Stimulated activated CD8-positive, alpha-beta memory T cell treated with anti-CD3 and anti-CD28 coated beads, Interleukin-12 subunit alpha, Interleukin-12 subunit beta, amount 100 ng/mL, for 4 hours (primary cell): ENCODE data around the gene KRT9.
"Not testable (repeated sequence)": the region's sequence is repeated elsewhere in the genome, so short reads cannot be mapped to it uniquely, and the experiment has no call there.

Experiments
- DNase-seq: peaks from one replicate; pipeline ENCODE4 v3.0.0-alpha.2; 2020; ENCODE audit warnings: low read depth

KRT9 gene

DNA sequence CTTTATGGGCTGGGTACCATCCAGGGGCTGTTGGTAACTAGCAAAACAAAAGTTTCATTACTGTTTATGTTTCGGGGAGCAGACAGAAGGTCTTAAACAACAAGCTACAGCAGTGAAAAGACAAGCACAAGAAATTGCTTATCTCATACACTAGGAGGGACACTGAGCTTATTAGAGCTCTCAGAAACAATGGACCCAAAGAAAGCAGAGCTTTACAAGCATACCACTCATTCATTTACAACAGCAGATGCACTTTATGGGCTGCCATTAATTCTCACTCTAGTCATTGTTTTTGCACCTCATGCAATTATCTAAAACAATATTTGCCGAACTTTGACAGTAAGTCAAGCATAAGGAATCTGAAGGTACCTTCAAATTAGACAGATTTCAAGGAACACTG, 30.7 kb upstream of the KRT9 start:
- DNase-seq = no peak

DNA sequence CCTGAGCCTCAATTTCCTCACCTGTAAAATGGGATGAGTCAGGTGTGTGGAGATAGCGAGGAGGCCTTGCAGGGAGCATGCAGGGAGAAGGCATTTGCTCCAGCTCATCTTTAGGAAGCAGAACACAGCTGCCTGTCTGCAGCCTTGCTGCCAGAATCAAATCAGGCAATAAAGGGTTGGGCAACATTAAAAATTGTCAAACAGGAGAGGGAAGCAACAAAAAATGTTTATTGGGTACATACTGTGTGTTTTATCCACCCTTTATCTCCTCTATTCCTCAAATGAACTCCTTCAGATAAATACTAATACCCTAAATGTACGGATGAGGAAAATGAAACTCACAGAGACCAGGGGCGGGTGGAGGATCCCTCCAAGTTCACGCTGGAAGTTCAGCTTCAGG, 28.5 kb upstream of the KRT9 start:
- DNase-seq = no peak

DNA sequence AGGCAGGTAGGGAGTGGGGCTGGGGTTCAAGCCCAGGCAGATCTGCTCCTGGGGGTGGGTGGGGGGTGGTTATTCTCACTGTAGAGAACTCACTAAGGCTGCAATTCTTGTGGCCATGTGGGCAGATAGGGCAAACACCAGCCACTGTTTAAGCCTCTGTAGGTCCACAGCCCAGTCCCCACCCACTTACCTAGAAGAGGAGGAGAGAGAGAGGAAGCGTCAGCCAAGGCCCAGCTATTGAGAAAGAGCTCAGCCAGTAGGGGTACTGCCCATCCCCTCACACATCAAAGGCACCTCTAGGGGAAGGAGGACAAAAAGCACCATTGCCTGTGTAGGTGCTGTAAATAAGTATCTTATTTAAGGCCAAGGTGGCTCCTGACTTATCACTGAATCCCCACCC, 27.8 kb upstream of the KRT9 start:
- DNase-seq = no peak

DNA sequence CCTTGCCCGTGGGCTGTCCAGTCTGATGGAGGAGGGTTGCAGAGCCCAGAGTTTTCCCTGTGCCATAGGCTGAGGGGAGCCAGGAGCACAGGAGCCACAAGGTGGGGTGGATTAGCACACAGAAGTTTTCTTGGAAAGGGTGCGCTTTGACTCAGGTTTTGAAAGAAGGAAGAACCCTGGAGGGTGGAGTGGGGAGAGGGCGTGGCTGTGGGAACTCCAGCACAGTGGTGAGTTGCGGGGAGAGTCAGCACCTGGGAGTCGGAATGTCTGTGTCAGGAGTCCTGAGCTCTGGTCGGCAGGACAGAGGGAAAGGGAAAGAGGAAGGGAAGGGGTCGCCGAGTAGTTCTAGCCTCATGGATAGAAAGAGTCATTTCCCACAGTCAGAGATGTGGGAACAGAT, 23.7 kb upstream of the KRT9 start:
- no peak for DNase-seq

DNA sequence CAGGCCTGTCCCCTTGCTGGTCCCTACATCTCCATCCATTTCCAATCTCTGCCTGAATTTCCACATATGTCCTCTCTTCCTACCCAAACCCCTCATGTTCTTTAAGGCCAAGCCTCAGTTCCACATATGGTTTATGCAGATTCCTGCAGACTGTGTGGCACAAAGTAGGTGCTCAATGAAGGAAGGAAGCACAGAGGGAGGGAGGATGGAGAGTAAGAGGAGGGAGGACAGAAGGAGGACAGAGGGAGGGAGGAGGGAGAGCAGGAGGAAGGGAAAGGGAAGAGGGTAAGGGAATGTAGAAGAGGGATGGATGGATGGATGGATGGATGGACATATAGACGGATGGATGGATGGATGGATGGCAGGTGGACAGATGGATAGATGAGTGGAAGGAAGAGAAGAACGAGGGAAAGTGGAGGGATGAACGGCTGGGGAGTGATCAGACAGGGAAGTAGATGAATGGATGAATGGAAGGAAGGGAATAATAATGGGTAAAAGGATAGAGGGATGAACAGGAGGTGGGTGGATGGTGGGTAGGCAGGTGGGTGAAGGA, 22.6 kb upstream of the KRT9 start:
- no peak for DNase-seq

DNA sequence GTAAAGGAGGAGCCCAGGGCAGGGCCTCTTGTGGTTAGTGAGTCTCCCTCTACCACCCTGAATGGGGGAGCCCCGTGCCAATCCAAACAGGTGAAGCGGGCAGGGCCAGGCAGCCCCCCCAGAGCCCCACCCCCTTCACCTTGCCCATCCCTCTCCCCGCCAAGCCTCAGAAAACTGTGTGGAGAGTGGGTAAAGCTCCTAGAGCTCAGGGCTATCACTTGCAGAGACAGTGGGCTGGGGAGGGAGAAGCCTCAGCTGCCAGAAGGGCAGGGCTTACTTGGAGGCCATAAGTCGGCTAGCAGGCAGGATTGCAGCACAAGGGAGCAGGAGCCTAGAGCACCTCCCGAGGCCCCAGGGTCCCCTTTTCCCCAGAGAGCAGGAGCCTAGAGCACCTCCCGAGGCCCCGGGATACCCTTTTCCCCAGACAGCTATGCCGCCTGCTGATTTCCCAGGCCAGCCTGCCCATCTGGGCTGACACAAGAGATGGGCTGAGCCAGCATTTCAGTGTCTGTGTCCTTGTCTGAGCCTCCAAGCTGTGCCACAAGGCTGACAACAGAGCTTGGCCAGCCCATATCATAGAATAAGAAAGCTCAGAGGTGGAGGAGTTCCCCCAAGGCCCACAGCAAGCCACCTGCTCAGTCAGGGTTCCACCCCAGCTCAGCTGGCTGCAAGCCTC, 21.6 kb upstream of the KRT9 start:
- DNase-seq = no peak

DNA sequence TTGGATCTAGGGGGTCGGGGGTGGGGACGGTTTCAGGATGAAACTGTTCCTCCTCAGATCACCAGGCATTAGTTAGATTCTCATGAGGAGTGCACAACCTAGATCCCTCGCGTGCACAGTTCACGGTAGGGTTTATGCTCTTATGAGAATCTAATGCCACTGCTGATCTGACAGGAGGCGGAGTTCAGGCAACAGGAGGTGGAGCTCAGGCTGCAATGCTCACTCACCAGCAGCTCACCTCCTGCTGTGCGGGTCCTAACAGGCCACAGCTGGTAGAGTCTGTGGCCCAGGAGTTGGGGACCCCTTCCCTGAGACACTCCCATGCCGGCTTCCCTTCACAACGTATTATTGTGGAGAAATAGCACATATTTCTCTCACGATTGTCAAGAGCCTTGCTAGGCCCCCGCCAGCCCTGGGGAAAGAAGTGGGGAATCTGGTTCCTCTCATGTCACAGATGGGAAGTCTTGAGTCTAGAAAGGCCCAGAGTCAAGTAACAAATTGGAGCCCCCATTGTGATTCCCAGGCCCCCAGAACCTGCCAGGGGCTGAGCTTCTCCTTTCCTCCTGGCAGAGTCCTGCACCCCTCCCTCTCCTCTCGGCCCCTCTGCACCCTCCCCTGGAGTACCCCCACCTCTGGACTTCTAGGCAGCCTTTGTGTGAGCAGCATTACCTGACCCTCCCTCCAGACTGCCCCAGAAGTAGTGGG, 20.9 kb upstream of the KRT9 start:
- no peak for DNase-seq

DNA sequence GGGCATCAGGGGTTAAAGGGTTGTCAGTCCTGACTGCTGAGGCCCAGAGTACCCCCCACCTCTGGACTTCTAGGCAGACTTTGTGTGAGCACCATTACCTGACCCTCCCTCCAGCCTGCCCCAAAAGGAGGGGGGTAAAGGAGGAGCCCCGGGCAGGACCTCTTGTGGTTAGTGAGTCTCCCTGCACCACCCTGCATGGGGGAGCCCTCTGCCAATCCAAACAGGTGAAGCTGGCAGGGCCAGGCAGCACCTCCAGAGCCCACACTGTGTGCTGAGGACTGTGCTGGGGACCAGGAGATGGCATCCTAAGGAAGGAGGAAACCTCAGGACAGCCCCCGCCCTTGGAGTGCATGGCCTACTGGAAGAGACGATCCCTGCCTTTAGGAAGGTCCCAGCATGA, 17.4 kb upstream of the KRT9 start:
- DNase-seq = no peak

DNA sequence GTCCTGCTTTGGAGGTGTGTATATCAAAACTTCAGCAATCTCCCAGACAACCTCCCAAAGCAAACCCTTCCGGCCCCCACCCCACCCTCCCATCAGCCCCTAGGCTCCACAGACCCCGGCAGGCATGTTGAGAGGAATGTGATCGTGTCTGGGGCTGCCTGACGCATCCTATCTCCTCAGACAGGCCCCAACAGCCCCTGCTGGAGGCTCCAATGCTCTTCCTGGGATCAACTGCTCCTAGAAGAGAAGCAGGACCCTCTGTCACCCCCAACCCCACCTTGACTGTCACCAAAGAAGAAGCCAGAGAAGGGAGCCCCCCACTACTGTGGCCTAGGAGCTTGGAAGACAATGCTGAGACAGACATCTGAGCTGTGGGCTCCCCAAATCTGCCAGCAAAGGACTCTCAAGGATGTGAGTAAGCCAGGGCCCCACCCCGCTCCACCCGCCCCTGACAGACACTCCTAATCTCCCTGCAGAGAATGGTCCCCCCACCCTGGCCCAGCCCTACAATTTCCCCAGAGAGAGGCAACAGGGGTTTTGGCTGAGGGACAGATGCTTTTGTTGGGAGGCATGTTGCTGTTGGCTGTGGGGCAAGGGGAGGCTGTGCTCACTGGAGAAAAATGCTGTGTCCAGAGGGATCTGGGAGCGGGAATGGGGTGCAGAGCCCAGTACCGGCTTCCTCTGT, 16.4 kb upstream of the KRT9 start:
- no peak for DNase-seq

DNA sequence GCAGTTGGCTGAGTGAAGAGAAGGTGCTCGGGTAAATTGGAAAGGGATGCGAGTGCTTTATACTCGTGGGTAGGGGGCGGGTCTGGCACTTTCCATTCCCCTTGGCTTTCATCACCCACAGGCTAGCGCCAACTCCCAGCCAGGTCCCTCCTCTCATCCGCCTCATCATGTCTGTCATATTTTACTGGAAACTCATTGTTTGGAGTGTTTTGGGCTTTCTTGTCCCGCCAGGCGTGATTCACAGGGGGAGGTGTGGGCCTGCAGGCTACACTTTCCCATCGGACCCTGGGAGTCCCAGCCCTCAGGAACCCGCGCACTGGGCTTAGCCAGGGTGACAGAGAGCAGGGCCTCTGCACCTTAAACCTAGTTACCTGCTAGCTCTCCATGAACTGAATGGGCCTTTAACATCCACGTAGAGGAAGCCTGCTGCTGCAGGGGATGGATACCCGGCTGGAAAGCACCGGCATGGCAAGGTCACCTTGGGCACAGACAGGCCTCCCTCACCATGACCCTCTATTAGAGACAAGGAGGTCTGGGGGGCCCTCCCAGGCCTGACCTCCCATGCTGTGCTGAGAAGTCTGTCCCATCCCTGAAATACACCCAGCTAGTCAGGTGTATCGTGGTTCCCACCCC, 15.1 kb upstream of the KRT9 start, which contains the start of gene KRT14:
TSS of gene KRT14 (minus strand) at position 33 of the 633 bp plus-strand sequence. CDS start 61 bp downstream, outside the sequence.
- no peak for DNase-seq

DNA sequence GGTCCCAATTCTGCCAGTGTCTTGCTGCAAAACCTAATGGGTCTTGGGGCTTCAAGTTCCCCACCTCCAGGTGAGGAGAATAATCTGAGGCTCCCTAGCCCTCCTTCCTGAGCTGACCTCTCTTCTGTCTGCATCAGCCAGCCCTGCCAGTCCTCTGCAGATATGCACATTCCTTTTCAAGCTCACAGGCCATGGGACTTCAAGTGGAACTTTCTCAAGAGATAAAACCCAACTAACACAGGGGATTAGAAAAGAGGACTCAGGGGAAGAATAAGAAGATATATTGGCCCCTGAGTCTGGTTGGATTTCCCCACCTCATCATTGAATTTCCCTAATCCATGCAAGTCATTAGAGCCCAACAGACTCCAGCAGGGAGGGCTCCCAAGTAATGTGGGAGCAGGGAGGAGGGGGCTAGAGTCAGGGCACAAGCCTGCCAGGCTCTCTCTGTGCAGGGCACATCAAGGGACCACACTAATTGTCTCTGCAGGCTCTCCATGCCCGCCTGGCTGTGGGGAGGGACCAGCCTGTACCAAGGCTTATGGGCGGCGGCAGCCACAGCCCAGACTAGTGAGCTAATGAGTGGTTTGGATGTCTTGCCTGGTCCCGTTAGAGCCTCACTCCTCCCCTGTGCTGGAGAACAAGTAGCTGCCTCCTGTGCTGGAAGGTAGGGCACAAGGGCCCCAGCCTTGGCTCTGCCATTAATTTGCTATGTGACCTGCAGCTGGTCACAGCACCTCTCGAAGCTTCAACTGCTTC, 13.6 kb upstream of the KRT9 start:
- no peak for DNase-seq

DNA sequence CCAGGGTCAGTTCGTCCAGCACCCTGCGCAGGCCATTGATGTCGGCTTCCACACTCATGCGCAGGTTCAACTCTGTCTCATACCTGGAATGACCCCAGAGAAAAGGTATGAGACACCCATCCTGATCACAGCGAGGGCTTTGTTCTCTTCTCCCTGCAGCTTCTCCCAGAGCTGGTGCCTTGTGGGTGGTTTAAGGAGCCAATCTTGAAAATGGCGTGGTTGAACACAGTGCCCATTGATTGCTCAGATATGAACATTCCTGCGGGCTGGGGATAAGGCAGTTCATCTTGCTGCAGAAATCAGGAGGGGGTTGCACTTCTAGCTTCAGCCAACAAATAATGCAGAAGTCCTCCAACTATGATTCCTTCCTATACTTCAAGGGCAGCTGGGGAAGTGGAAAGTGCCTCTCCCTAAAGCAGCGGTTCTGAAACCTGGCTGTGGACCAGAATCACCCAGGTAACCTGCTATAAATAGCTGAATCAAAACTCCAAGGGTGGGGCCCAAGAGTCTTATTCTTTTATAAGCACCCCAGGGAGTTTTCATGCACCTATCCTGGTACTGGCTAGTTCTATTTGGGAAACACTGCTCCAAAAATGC, 12.6 kb upstream of the KRT9 start:
- not testable (repeated sequence) for DNase-seq

DNA sequence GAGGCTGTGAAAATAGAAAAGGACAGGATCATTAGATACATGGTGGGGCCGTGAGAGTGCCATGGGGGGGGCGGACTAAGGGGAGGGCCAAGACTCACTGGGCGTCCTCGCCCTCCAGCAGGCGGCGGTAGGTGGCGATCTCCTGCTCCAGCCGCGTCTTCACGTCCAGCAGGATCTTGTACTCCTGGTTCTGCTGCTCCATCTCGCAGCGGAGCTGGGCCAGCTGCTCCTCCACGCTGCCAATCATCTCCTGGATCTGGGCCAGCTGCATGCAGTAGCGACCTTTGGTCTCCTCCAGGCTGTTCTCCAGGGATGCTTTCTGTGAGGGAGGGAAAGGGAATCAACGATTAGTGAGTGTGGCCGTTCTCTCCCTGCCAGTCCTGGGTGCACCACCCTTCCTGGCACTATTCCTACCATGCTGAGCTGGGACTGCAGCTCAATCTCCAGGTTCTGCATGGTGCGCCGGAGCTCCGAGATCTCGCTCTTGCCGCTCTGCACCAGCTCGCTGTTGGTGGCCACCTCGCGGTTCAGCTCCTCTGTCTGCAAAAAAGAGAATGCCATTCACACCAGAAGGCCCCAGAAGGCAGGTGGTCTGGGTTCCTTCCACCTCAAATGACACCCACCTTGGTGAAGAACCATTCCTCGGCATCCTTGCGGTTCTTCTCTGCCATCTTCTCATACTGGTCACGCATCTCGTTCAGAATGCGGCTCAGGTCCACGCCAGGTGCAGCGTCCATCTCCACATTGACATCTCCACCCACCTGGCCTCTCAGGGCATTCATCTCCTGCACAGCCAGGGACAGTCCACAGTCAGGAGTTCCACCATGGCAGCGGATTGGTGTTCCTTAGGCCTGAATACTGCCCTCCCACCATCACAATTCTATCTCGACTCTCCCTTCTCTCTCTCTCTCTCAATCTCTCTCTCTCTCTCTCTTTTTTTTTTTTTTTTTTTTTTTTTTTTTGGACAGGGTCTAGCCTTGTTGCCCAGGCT, 11.6 kb upstream of the KRT9 start:
- no peak for DNase-seq

DNA sequence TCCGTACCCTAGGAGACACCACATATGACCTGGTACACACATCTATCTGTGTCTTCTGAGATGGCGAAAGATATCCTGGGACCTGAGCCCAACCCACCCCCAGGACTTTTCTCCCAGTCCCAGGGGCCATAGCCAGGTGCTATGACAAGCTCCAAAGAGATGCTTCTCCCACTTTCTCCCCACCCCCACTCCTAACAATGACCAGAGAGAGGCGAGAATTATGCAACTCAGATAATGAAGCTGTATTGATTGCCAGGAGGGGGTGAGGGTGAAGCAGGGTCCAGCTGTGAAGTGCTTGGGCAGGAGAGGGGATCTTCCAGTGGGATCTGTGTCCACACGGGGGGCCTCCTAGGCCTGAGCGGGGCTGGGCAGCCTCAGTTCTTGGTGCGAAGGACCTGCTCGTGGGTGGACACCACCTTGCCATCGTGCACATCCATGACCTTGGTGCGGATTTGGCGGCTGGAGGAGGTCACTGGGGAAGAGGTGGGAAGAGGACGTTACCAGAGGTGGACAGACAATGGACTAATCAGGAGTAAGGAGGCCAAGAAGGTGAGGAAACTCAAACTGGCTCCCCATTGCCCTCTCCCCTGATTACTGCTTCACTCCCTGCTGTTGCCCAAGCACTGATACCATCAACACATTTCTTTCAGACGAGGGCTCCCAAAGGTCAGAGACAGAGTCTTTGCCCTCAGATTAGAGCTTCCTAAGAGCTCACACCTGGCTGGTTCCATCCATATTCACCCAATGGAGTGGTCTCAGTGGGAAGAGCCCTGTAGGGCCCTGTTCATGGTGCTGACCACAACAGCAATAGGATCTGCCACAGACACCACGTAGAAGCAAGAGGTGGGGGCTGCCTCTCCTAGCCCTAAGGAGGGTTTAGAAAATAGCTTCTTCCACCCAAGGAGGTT, 10.5 kb upstream of the KRT9 start:
- not testable (repeated sequence) for DNase-seq

DNA sequence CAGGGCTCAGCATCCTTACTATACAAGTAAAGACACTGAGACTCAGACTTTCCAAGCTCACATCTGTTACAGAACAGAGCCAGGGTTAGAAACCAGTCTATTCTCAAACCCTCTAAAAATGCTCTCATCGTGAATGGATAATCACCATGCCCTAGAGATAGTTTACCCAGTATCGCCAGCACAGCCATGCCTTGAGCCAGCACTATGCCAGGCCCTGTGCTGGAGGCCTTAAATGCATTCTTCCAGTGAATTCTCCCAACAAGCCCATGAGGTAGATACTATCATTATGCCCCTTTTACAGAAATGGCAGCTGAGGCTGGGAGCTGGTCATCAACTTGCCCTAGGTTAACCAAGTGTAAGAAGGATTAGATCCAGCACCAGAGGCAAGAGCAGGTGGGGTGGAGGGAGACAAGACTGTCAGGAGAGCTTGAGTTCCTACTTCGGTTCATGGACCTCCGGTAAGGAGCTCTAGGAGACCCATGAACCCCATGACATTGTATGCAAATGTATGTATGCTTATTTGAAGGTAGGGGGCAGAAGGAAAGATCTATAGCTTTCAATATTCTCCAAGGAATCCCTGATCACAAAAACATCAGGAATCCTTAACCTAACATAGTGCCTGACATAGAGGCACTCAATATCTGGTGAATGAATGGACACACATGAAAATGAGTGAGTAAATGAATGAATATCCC, 9.7 kb upstream of the KRT9 start:
- DNase-seq = no peak

DNA sequence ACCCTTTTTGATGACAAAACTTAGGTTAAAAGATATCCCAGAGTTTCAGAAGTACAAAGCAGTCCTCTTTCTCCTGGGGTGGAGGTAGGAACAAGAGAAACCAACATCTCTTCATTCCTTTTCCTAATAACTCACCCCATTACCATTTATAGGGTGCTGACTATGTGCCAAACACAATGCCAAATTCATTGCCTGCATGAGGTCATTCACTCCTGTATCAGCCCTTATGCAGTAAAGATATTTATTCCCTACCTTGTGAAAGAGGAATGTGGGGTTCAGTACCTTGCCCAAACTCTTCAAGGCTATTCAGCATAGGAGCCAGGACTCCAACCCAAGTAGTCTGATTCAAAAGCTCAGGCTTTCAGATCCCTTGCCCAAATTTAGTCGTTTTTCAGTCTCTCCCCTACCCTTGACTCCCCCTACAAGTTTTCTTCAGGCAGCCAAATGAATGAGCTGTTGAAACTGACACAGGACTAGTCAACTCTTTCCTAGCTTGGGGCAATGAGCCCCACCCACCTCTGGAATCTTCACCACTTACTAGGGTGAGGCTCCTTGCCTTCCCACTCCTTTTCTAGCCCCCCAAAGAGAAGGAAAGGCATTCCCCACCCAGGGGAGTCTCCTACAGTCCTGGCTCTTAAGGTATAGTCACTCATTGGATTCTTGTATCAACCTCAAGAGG, 9.0 kb upstream of the KRT9 start:
- DNase-seq = no peak

DNA sequence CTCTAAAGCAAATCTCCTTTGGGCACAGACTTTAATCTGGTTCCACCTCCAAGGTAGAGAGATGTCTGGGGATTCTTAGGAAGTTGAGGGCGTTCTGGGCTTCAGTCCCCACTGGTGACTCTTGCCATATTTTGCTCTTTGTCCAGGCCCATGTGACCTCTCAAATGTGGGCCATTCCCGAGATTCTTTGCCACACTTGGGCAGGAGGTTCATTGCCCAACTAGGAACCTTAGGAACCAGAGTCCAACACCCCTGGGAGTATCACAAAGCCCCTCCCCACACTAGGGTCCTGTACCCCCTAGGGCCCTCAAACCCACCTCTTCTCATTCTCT, 8.4 kb upstream of the KRT9 start:
- no peak for DNase-seq
